CD4-positive, CD25-positive, alpha-beta regulatory T cell (primary cell): ENCODE data around the gene CABLES1. TPM values are rescaled to one million over a fixed set of nuclear protein-coding genes. Genes with fewer than 3 reads are reported as not detected.

ENCODE experiments used
- ATAC-seq, 2 donors: fragments of 150-1000 bp; cut with Tn5 transposase; one replicate each; pipeline ENCODE4 v1.10.0; 2021; ENCODE audit warnings: low read depth in 2 of 2, moderate number of reproducible peaks in 2 of 2, moderate library complexity in 1 of 2
- DNase-seq, 3 donors: peaks; one replicate each; pipeline versions ENCODE4 v3.0.0 to v3.0.0-alpha.2; 2012 to 2022; ENCODE audit warnings: mixed read lengths in 1 of 3
- H3K27ac ChIP-seq: one replicate; pipeline ENCODE4 v1.7.0; 2013; ENCODE audit warnings: mild to moderate bottlenecking, low read length; ENCODE audit not compliant: insufficient read depth, poor library complexity, severe bottlenecking
- H3K27me3 ChIP-seq: one replicate; pipeline ENCODE4 v1.7.0; 2013; ENCODE audit warnings: low read length; ENCODE audit not compliant: control insufficient read depth, insufficient read depth
- H3K36me3 ChIP-seq: one replicate; pipeline ENCODE4 v1.7.0; 2013; ENCODE audit warnings: mild to moderate bottlenecking, low read length, moderate library complexity; ENCODE audit not compliant: control insufficient read depth, insufficient read depth
- H3K4me1 ChIP-seq: 2 replicates; pipeline ENCODE4 v1.7.0; 2013; ENCODE audit warnings: mild to moderate bottlenecking, low read length; ENCODE audit not compliant: insufficient read depth, control insufficient read depth, poor library complexity, severe bottlenecking
- H3K4me3 ChIP-seq: one replicate; pipeline ENCODE4 v1.7.0; 2013; ENCODE audit warnings: low read depth, mild to moderate bottlenecking, low read length, moderate library complexity
- H3K9me3 ChIP-seq, 2 experiments: 1 replicate in 1 of 2; 2 replicates in 1 of 2; pipeline ENCODE4 v1.7.0; 2013; ENCODE audit warnings: low read length in 2 of 2, mild to moderate bottlenecking in 1 of 2, moderate library complexity in 1 of 2; ENCODE audit not compliant: control insufficient read depth in 2 of 2
- H3K27ac Mint-ChIP-seq, 3 donors: one replicate each; pipeline ENCODE4 v1.8.0; 2020 to 2022; ENCODE audit warnings: mild to moderate bottlenecking in 3 of 3, mixed read lengths in 3 of 3, moderate library complexity in 2 of 3
- H3K27me3 Mint-ChIP-seq: one replicate; pipeline ENCODE4 v1.8.0; 2022; ENCODE audit warnings: mild to moderate bottlenecking, mixed read lengths
- H3K36me3 Mint-ChIP-seq: one replicate; pipeline ENCODE4 v1.8.0; 2020; ENCODE audit warnings: mixed read lengths
- H3K4me1 Mint-ChIP-seq, 4 donors: one replicate each; pipeline ENCODE4 v1.8.0; 2020 to 2022; ENCODE audit warnings: mixed read lengths in 4 of 4, mild to moderate bottlenecking in 1 of 4
- H3K4me3 Mint-ChIP-seq, 4 donors: one replicate each; pipeline ENCODE4 v1.8.0; 2020 to 2022; ENCODE audit warnings: mild to moderate bottlenecking in 4 of 4, mixed read lengths in 4 of 4, moderate library complexity in 3 of 4
- H3K9me3 Mint-ChIP-seq, 7 donors: one replicate each; pipeline ENCODE4 v1.8.0; 2020 to 2022; ENCODE audit warnings: mixed read lengths in 7 of 7, mild to moderate bottlenecking in 3 of 7, moderate library complexity in 2 of 7
- polyA plus RNA-seq, 4 donors: library from polyadenylated mRNA; unstranded; fragments of 300-500 nt; fragmentation: Illumina TruSeq; gene quantifications; one replicate each; pipeline ENCODE4 v1.2.3, GENCODE V29; 2021
- total RNA-seq: library from RNA; stranded (reverse); gene quantifications from one replicate; pipeline ENCODE4 v1.2.3, GENCODE V29; 2022

Gene CABLES1
- total and polyA plus RNA-seq, 5 donors from 2014 or later, result 0.46 to 5.4 TPM; not detected in 3

- H3K36me3 Mint-ChIP-seq, result no peaks in the 10 kb centered on the region
- H3K27ac ChIP-seq, result no peak overlapping the region
- no peak overlapping the region for H3K4me3 ChIP-seq
- DNase-seq (no peak), ATAC-seq (no peak)
- no peak overlapping the region for H3K4me3 Mint-ChIP-seq
- H3K4me1 Mint-ChIP-seq, result peaks cover 0 to 2% (median 0%) of the 10 kb centered on the region in 4 donors
- H3K9me3 Mint-ChIP-seq, result peaks cover 0 to 2% (median 0%) of the 10 kb centered on the region in 7 donors
- H3K27me3 Mint-ChIP-seq, result peaks cover 4% of the 10 kb centered on the region
- H3K27ac Mint-ChIP-seq, result peak overlapping the region in 1 of 3 donors; percentile 32
- H3K9me3 ChIP-seq, result no peaks in the 10 kb centered on the region
- H3K36me3 ChIP-seq, result no peaks in the 10 kb centered on the region
- H3K4me1 ChIP-seq, result no peaks in the 10 kb centered on the region
- no peaks in the 10 kb centered on the region for H3K27me3 ChIP-seq
These were observed 31.7 kb downstream of the CABLES1 start for GRCh38 chr18:23166891-23167541.

GRCh38 chr18:23169673-23170044, 34.4 kb downstream of the CABLES1 start:
- no peaks in the 10 kb centered on the region for H3K4me1 ChIP-seq
- peaks cover 0 to 2% (median 0%) of the 10 kb centered on the region in 4 donors for H3K4me1 Mint-ChIP-seq
- no peak overlapping the region for H3K27ac Mint-ChIP-seq
- H3K27ac ChIP-seq, result no peak overlapping the region
- no peak for ATAC-seq
- H3K36me3 Mint-ChIP-seq, result no peaks in the 10 kb centered on the region
- no peak overlapping the region for H3K4me3 ChIP-seq
- H3K27me3 ChIP-seq, result no peaks in the 10 kb centered on the region
- no peaks in the 10 kb centered on the region for H3K36me3 ChIP-seq
- DNase-seq, result no peak
- H3K27me3 Mint-ChIP-seq, result peaks cover 4% of the 10 kb centered on the region
- no peaks in the 10 kb centered on the region for H3K9me3 Mint-ChIP-seq
- no peak overlapping the region for H3K4me3 Mint-ChIP-seq
- no peaks in the 10 kb centered on the region for H3K9me3 ChIP-seq

GRCh38 chr18:23170137-23170536, 34.9 kb downstream of the CABLES1 start:
- peaks cover 4% of the 10 kb centered on the region for H3K27me3 Mint-ChIP-seq
- H3K4me1 ChIP-seq, result no peaks in the 10 kb centered on the region
- H3K4me3 ChIP-seq, result no peak overlapping the region
- DNase-seq (no peak), ATAC-seq (no peak)
- H3K9me3 ChIP-seq, result no peaks in the 10 kb centered on the region
- no peaks in the 10 kb centered on the region for H3K27me3 ChIP-seq
- no peak overlapping the region for H3K27ac ChIP-seq
- no peaks in the 10 kb centered on the region for H3K9me3 Mint-ChIP-seq
- no peak overlapping the region for H3K4me3 Mint-ChIP-seq
- H3K27ac Mint-ChIP-seq, result peak overlapping the region in 1 of 3 donors; percentile 29
- H3K36me3 ChIP-seq, result no peaks in the 10 kb centered on the region
- peaks cover 0 to 2% (median 0%) of the 10 kb centered on the region in 4 donors for H3K4me1 Mint-ChIP-seq
- H3K36me3 Mint-ChIP-seq, result no peaks in the 10 kb centered on the region

DNA sequence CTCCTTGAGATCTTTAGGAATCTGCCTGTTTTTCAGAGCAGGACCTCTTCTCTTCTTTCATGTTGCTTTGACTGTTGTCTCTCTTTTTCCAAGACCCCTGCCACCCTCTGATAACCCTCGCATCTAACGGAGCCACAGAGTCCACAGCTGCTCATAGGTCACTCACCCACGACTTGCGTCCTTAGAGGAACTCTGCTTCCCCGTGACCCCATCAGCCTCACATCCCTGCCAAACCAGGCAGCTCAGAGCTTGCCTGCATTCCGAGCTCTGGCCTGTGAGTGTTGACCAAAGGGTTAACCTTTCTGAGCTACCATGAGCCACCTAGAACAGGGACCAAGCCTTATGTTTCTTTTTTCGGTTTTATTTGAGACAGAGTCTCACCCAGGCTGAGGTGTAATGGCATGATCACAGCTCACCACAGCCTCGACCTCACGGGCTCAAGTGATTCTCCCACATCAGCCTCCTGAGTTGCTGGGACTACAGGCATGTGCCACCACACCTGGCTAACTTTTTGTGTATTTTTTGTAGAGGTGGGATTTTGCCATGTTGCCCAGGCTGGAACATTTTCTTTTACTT, 36.4 kb downstream of the CABLES1 start:
- H3K4me3 Mint-ChIP-seq, result no peak overlapping the region
- Histone ChIP-seq H3K9me3 (no peaks in the 10 kb centered on the region), H3K4me1 (no peaks in the 10 kb centered on the region), H3K36me3 (no peaks in the 10 kb centered on the region), H3K27me3 (no peaks in the 10 kb centered on the region), H3K4me3 (no peak overlapping the region), H3K27ac (no peak overlapping the region)
- DNase-seq (no peak), ATAC-seq (no peak)
- peaks cover 2% of the 10 kb centered on the region for H3K27me3 Mint-ChIP-seq
- H3K9me3 Mint-ChIP-seq, result no peaks in the 10 kb centered on the region
- peaks cover 0 to 2% (median 0%) of the 10 kb centered on the region in 4 donors for H3K4me1 Mint-ChIP-seq
- no peaks in the 10 kb centered on the region for H3K36me3 Mint-ChIP-seq
- H3K27ac Mint-ChIP-seq, result no peak overlapping the region

GRCh38 chr18:23172591-23173380, 37.5 kb downstream of the CABLES1 start:
- Histone ChIP-seq H3K27ac (no peak overlapping the region), H3K4me3 (no peak overlapping the region), H3K9me3 (no peaks in the 10 kb centered on the region), H3K36me3 (no peaks in the 10 kb centered on the region), H3K4me1 (no peaks in the 10 kb centered on the region), H3K27me3 (no peaks in the 10 kb centered on the region)
- Mint-ChIP-seq H3K9me3 (peaks cover 0 to 2% (median 0%) of the 10 kb centered on the region in 7 donors), H3K4me3 (no peak overlapping the region), H3K36me3 (no peaks in the 10 kb centered on the region), H3K27me3 (no peaks in the 10 kb centered on the region), H3K4me1 (peaks cover 0 to 2% (median under 1%) of the 10 kb centered on the region in 4 donors), H3K27ac (no peak overlapping the region)
- ATAC-seq (no peak), DNase-seq (no peak)

- H3K27me3 Mint-ChIP-seq, result no peaks in the 10 kb centered on the region
- H3K27me3 ChIP-seq, result no peaks in the 10 kb centered on the region
- no peak for ATAC-seq
- H3K27ac ChIP-seq, result no peak overlapping the region
- no peak overlapping the region for H3K4me3 ChIP-seq
- no peak overlapping the region for H3K4me3 Mint-ChIP-seq
- H3K36me3 Mint-ChIP-seq, result no peaks in the 10 kb centered on the region
- H3K4me1 Mint-ChIP-seq, result peaks cover 0 to 5% (median under 1%) of the 10 kb centered on the region in 4 donors
- no peaks in the 10 kb centered on the region for H3K9me3 ChIP-seq
- H3K4me1 ChIP-seq, result no peaks in the 10 kb centered on the region
- no peak overlapping the region for H3K27ac Mint-ChIP-seq
- no peak for DNase-seq
- H3K36me3 ChIP-seq, result no peaks in the 10 kb centered on the region
- peaks cover 0 to 2% (median 0%) of the 10 kb centered on the region in 7 donors for H3K9me3 Mint-ChIP-seq
These were observed 38.6 kb downstream of the CABLES1 start for GRCh38 chr18:23173912-23174311.

DNA sequence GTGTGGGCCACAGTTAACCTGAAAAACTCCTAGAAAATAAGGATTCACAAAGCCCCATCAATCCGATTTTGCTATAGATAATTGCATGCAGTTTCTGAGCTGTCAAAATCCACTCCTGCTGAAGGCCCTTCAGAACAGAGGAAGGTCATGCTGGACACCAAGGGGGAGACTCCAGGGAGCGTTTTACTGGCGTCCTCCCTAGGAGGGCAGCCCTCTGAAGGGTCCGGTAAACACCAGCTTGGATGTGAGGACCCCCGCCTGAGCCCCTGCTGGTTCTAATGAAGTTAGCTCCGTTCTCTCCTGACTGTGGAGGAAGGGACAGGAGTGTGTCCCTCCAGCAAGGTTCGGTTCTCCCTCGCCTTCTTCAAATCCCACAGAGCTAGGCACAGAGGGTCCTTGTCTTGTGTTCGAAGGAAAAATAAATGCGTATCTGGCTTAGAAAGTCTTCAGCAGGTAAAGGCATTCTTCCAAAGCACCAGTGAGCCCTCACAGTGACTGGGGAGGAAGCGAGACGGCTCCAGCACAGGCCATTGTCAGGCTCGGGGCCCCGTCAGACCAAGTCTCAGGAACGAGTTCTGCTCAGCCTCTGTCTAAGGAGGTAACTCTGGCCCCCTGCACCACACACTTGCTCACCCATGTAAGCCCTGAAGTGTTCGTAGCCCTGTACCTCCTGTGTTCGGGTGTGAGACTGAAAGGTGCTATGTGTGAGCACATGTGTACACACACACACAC, 41.6 kb downstream of the CABLES1 start:
- Histone ChIP-seq H3K27me3 (no peaks in the 10 kb centered on the region), H3K27ac (no peak overlapping the region), H3K36me3 (no peaks in the 10 kb centered on the region), H3K4me1 (peaks cover 3% of the 10 kb centered on the region), H3K9me3 (no peaks in the 10 kb centered on the region), H3K4me3 (no peak overlapping the region)
- Mint-ChIP-seq H3K36me3 (no peaks in the 10 kb centered on the region), H3K4me1 (peaks cover 0 to 6% (median 4%) of the 10 kb centered on the region in 4 donors), H3K27ac (no peak overlapping the region), H3K9me3 (peaks cover 0 to 3% (median 0%) of the 10 kb centered on the region in 7 donors), H3K27me3 (no peaks in the 10 kb centered on the region), H3K4me3 (no peak overlapping the region)
- DNase-seq (no peak), ATAC-seq (no peak)
